ENCODE measurements around the gene POT1. TPM values are rescaled to one million over a fixed set of nuclear protein-coding genes. Genes with fewer than 3 reads are reported as not detected.
A peak's percentile ranks its signal among the peaks of the same experiment; 100 is the strongest.

Gene POT1
- total and polyA plus RNA-seq, 2 of the 4 experiments (the other 2 are of a cell fraction): 12.7 to 28.5 TPM

DNA sequence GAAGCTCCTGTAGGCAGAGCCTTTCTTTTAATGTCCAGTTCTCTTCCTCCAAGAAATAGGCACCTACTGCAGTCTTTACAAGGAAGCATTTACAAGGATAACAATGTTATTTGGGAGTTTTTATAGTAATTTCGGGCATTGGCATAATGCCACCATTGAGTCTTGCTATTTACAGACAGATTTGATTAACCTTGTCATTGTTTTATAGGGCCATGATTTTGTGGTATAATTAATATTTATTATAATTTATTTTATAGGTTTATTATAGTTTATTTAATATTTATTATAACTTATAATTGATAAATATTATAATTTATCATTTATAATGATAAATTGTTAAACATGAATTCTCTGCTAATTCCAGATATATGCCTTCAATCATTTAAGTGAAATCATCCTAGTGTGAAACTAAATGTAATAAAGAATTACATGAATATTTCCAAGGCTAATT lies 573 bp upstream of the POT1 start:
- Histone ChIP-seq H4K20me1 (ENCODE audit: insufficient read depth, low read length) (no peaks in the 10 kb centered on the region), H2BK20ac (ENCODE audit: low read depth, low read length) (0 out of 2 replicates have a peak overlapping the region, but pooled peaks have one; percentile 43), H3K27ac (ENCODE audit: insufficient read depth, low read length) (no peak overlapping the region), H4K5ac (ENCODE audit: low read depth, low read length) (peak overlapping the region; percentile 41; the same call in 1 of the 2 replicates), H3K79me1 (ENCODE audit: low read depth in 1 of 2, low read length in 2 of 2) (peaks cover 14 to 16% of the 10 kb centered on the region in 2 experiments), H3K23ac (ENCODE audit: low read depth, low read length) (no peak overlapping the region), H3K4me2 (ENCODE audit: low read depth, low read length) (peak overlapping the region; percentile 26; the same call in 1 of the 2 replicates), H2AFZ (replicated peaks; ENCODE audit: low read length, poor library complexity) (peak overlapping the region; percentile 90), H3K27me3 (ENCODE audit: control insufficient read depth, insufficient read depth, low read length) (no peaks in the 10 kb centered on the region), H3K36me3 (ENCODE audit: control insufficient read depth, insufficient read depth, low read length) (no peaks in the 10 kb centered on the region), H3K4me3 (ENCODE audit: insufficient read depth, low read depth, low read length) (peak overlapping the region; percentile 79; the same call in 1 of the 2 replicates), H4K8ac (ENCODE audit: low read depth in 2 of 2, low read length in 2 of 2) (peak overlapping the region; percentile 52 to 93), H3K14ac (replicated peaks; ENCODE audit: low read depth, low read length) (no peak overlapping the region; the same call in 1 of the 2 replicates), H2BK15ac (ENCODE audit: low read depth, low read length) (no peak overlapping the region), H3K9ac (ENCODE audit: low read depth, low read length) (no peak overlapping the region), H2BK120ac (ENCODE audit: low read depth, low read length) (peak overlapping the region; percentile 81), H2AK9ac (replicated peaks; ENCODE audit: low read depth, low read length, poor library complexity) (no peak overlapping the region), H3K4me1 (ENCODE audit: control insufficient read depth, insufficient read depth, low read length) (no peaks in the 10 kb centered on the region), H2AK5ac (ENCODE audit: low read depth, low read length) (no peak overlapping the region), H4K91ac (ENCODE audit: insufficient read depth, low read depth, low read length) (no peak overlapping the region), H3K56ac (ENCODE audit: extremely low read depth, insufficient read depth, low read length) (peak overlapping the region; percentile 59; the same call in 1 of the 2 replicates), H3K9me3 (ENCODE audit: control insufficient read depth, insufficient read depth, low read length) (no peaks in the 10 kb centered on the region), H3K4ac (ENCODE audit: low read depth, low read length) (peak overlapping the region; percentile 29; the same call in 1 of the 2 replicates), H3K18ac (ENCODE audit: low read depth, low read length) (peak overlapping the region; percentile 12; the same call in 1 of the 2 replicates), H3K9me1 (ENCODE audit: insufficient read depth, low read length) (no peaks in the 10 kb centered on the region), H2BK5ac (ENCODE audit: low read depth, low read length, poor library complexity, severe bottlenecking) (peak overlapping the region; percentile 46)
- no peak for DNase-seq
- WGBS, 2 experiments (ENCODE audit: extremely low coverage in 2 of 2, insufficient read length in 1 of 2): no CpG with 5 or more reads among the region's 1 CpG
- ATAC-seq (ENCODE audit: low read depth): no peak
- in situ Hi-C loops (cut with MboI; ENCODE audit: low sequenced_read_pairs): no loop called here
- ChIA-PET CTCF (interaction anchor here (0.9 kb wide), 1 partner anchor 129 kb away, joined by 3 read pairs; no protein-coding TSS in a partner anchor), POLR2A (ENCODE audit: unreplicated experiment) (no interaction called here)
- intact Hi-C loops (cut with micrococcal nuclease): loop anchor here (5.0 kb wide), 1 partner anchor 62 kb away; no protein-coding TSS in a partner anchor
- TF ChIP-seq NFE2L2 (IDR thresholded peaks at IDR 0.05; ENCODE audit: low read depth, low read length) (no peak), RCOR1 (IDR thresholded peaks at IDR 0.05; ENCODE audit: insufficient replicate concordance, low read length) (no peak), SMC3 (IDR thresholded peaks at IDR 0.05; ENCODE audit: low read depth, low read length) (no peak), RFX5 (IDR thresholded peaks at IDR 0.05; ENCODE audit: low read depth, low read length) (no peak), BHLHE40 (IDR thresholded peaks at IDR 0.05; ENCODE audit: low read depth, low read length) (no peak), FOS (IDR thresholded peaks at IDR 0.05; ENCODE audit: low read depth, low read length) (no peak), RAD21 (IDR thresholded peaks at IDR 0.05; ENCODE audit: low read length) (no peak), MXI1 (IDR thresholded peaks at IDR 0.05; ENCODE audit: borderline replicate concordance, low read depth, low read length) (no peak)
- TF ChIP-seq, protein P1, sequence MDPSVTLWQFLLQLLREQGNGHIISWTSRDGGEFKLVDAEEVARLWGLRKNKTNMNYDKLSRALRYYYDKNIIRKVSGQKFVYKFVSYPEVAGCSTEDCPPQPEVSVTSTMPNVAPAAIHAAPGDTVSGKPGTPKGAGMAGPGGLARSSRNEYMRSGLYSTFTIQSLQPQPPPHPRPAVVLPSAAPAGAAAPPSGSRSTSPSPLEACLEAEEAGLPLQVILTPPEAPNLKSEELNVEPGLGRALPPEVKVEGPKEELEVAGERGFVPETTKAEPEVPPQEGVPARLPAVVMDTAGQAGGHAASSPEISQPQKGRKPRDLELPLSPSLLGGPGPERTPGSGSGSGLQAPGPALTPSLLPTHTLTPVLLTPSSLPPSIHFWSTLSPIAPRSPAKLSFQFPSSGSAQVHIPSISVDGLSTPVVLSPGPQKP (IDR thresholded peaks at IDR 0.05; ENCODE audit: borderline replicate concordance, low read depth, low read length): no peak
- TF ChIP-seq, protein P2, sequence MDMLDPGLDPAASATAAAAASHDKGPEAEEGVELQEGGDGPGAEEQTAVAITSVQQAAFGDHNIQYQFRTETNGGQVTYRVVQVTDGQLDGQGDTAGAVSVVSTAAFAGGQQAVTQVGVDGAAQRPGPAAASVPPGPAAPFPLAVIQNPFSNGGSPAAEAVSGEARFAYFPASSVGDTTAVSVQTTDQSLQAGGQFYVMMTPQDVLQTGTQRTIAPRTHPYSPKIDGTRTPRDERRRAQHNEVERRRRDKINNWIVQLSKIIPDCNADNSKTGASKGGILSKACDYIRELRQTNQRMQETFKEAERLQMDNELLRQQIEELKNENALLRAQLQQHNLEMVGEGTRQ (IDR thresholded peaks at IDR 0.05; ENCODE audit: low read depth, low read length): no peak
- TF ChIP-seq, protein P3, sequence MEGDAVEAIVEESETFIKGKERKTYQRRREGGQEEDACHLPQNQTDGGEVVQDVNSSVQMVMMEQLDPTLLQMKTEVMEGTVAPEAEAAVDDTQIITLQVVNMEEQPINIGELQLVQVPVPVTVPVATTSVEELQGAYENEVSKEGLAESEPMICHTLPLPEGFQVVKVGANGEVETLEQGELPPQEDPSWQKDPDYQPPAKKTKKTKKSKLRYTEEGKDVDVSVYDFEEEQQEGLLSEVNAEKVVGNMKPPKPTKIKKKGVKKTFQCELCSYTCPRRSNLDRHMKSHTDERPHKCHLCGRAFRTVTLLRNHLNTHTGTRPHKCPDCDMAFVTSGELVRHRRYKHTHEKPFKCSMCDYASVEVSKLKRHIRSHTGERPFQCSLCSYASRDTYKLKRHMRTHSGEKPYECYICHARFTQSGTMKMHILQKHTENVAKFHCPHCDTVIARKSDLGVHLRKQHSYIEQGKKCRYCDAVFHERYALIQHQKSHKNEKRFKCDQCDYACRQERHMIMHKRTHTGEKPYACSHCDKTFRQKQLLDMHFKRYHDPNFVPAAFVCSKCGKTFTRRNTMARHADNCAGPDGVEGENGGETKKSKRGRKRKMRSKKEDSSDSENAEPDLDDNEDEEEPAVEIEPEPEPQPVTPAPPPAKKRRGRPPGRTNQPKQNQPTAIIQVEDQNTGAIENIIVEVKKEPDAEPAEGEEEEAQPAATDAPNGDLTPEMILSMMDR (conservative IDR thresholded peaks at IDR 0.05; ENCODE audit: low read depth, low read length): no peak
- BruUV-seq (replicated peaks): no TSS peak
- dilution Hi-C loops (cut with HindIII; ENCODE audit: low sequenced_read_pairs, unreplicated experiment): no loop called here

All from IMR-90 (cell line).